Astrocyte (in vitro differentiated cells and primary cell): ENCODE results near the gene PARD6A. TPM values are rescaled to one million over a fixed set of nuclear protein-coding genes. Genes with fewer than 3 reads are reported as not detected.
A peak's percentile ranks its signal among the peaks of the same experiment; 100 is the strongest.

Experiments used
- DNase-seq: peaks from one replicate; pipeline ENCODE4 v3.0.0-alpha.2; 2010; ENCODE audit warnings: low read depth
- FAIRE-seq: peaks from 2 replicates; lab custom pipeline; 2011; peaks lifted over from hg19 to GRCh38; lab: Jason Lieb, UNC
- H2AFZ ChIP-seq: 2 replicates; pipeline ENCODE4 v1.6.0; 2012; ENCODE audit warnings: low read depth, low read length, inconsistent platforms
- H3K27ac ChIP-seq: 2 replicates; pipeline ENCODE4 v1.5.1; 2011; ENCODE audit warnings: low read depth, low read length, inconsistent platforms
- H3K27me3 ChIP-seq: 2 replicates; pipeline ENCODE4 v1.6.0; 2011; ENCODE audit warnings: low read length, inconsistent platforms; ENCODE audit not compliant: insufficient read depth
- H3K36me3 ChIP-seq: 2 replicates; pipeline ENCODE4 v1.5.1; 2011; ENCODE audit warnings: low read length, inconsistent platforms; ENCODE audit not compliant: insufficient read depth
- H3K4me1 ChIP-seq: 2 replicates; pipeline ENCODE4 v1.5.1; 2011; ENCODE audit warnings: low read length, inconsistent platforms; ENCODE audit not compliant: insufficient read depth
- H3K4me2 ChIP-seq: 2 replicates; pipeline ENCODE4 v1.6.0; 2012; ENCODE audit warnings: low read length, inconsistent platforms
- H3K4me3 ChIP-seq: 2 replicates; pipeline ENCODE4 v1.5.1; 2011; ENCODE audit warnings: low read depth, mild to moderate bottlenecking, low read length, inconsistent platforms; ENCODE audit not compliant: insufficient read depth
- H3K79me2 ChIP-seq: 2 replicates; pipeline ENCODE4 v1.6.0; 2012; ENCODE audit warnings: mild to moderate bottlenecking, low read length, inconsistent platforms; ENCODE audit not compliant: insufficient read depth
- H3K9ac ChIP-seq: 2 replicates; pipeline ENCODE4 v1.6.0; 2012; ENCODE audit warnings: mild to moderate bottlenecking, low read length, inconsistent platforms
- H3K9me3 ChIP-seq: 2 replicates; pipeline ENCODE4 v1.5.1; 2012; ENCODE audit warnings: low read depth, mild to moderate bottlenecking, low read length, inconsistent platforms; ENCODE audit not compliant: insufficient read depth
- H4K20me1 ChIP-seq: 2 replicates; pipeline ENCODE4 v1.6.0; 2012; ENCODE audit warnings: low read length, inconsistent platforms; ENCODE audit not compliant: insufficient read depth
- H3K27ac Mint-ChIP-seq: one replicate; pipeline ENCODE4 v1.8.0; 2021; ENCODE audit warnings: mild to moderate bottlenecking, mixed read lengths; ENCODE audit not compliant: unreplicated experiment
- H3K27me3 Mint-ChIP-seq: one replicate; pipeline ENCODE4 v1.8.0; 2021; ENCODE audit warnings: low read depth, mixed read lengths; ENCODE audit not compliant: unreplicated experiment
- H3K36me3 Mint-ChIP-seq: one replicate; pipeline ENCODE4 v1.8.0; 2021; ENCODE audit warnings: low read depth, mixed read lengths; ENCODE audit not compliant: unreplicated experiment
- H3K4me1 Mint-ChIP-seq: one replicate; pipeline ENCODE4 v1.8.0; 2021; ENCODE audit warnings: low read depth, mixed read lengths; ENCODE audit not compliant: unreplicated experiment
- H3K4me3 Mint-ChIP-seq: one replicate; pipeline ENCODE4 v1.8.0; 2021; ENCODE audit warnings: mild to moderate bottlenecking, moderate library complexity, mixed read lengths; ENCODE audit not compliant: unreplicated experiment
- H3K9me3 Mint-ChIP-seq: one replicate; pipeline ENCODE4 v1.8.0; 2021; ENCODE audit warnings: mild to moderate bottlenecking, mixed read lengths; ENCODE audit not compliant: unreplicated experiment
- EZH2 ChIP-seq: IDR thresholded peaks from 2 replicates; pipeline ENCODE4 v1.6.1; 2012; ENCODE audit warnings: mild to moderate bottlenecking, low read length, inconsistent platforms; ENCODE audit not compliant: insufficient read depth
- total RNA-seq: library from RNA; stranded (reverse); gene quantifications from 2 replicates; pipeline ENCODE4 v1.2.1, GENCODE V29; 2021
- TF ChIP-seq, protein P1 (sequence below): IDR thresholded peaks from 2 replicates; pipeline ENCODE4 v1.5.1; 2011; ENCODE audit warnings: low read depth, mild to moderate bottlenecking, inconsistent platforms, low read length, moderate library complexity; ENCODE audit not compliant: insufficient read depth

The PARD6A gene
- total RNA-seq, 1 donor from 2014 or later: 1.4 TPM

DNA sequence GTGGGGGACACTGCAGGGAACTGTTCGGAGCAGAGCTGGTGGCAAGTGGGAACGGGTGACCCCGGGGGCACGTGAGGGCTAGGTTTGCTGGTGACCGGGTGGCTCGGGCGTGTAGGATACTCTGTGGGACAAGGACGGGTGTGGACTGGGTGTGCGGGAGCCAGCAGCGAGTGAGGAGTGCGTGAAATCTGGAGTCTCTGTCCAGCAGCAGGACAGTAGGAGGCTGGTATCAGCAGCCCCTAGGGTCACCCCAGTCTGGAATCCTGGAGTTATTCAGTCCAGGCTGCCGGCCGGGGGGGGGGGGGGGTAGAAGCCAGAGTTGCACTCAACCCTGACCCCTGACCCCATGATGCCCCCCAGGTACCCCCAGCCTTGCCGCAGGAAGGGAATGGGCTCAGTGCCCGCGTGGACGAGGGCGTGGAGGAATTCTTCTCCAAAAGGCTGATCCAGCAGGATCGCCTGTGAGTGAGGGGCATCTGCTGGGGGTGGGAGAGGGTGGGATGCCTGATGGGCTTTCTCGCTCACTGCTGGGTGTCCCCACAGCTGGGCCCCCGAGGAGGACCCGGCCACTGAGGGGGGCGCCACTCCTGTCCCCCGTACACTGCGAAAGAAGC is 6.9 kb upstream of the PARD6A start:
- no peak overlapping the region for H3K27ac ChIP-seq
- no peaks in the 10 kb centered on the region for H3K36me3 ChIP-seq
- Mint-ChIP-seq H3K36me3 (peaks cover 9% of the 10 kb centered on the region), H3K4me1 (peaks cover 1% of the 10 kb centered on the region), H3K27ac (peak overlapping the region; percentile 77), H3K4me3 (peak overlapping the region; percentile 89), H3K27me3 (peaks cover 46% of the 10 kb centered on the region), H3K9me3 (peaks cover 3% of the 10 kb centered on the region)
- H3K27me3 ChIP-seq: peaks cover 29% of the 10 kb centered on the region
- H3K9ac ChIP-seq: peak overlapping the region; percentile 27
- H4K20me1 ChIP-seq: peaks cover 29% of the 10 kb centered on the region
- DNase-seq: no peak
- peak overlapping the region; percentile 60 for H3K4me3 ChIP-seq
- no peak for FAIRE-seq
- no peaks in the 10 kb centered on the region for H3K9me3 ChIP-seq
- H2AFZ ChIP-seq: peak overlapping the region; percentile 34
- H3K4me2 ChIP-seq: peak overlapping the region; percentile 91
- H3K4me1 ChIP-seq: peaks cover 7% of the 10 kb centered on the region
- H3K79me2 ChIP-seq: peaks cover 4% of the 10 kb centered on the region
- TF ChIP-seq EZH2: peak; percentile 50
- TF ChIP-seq, protein P1, sequence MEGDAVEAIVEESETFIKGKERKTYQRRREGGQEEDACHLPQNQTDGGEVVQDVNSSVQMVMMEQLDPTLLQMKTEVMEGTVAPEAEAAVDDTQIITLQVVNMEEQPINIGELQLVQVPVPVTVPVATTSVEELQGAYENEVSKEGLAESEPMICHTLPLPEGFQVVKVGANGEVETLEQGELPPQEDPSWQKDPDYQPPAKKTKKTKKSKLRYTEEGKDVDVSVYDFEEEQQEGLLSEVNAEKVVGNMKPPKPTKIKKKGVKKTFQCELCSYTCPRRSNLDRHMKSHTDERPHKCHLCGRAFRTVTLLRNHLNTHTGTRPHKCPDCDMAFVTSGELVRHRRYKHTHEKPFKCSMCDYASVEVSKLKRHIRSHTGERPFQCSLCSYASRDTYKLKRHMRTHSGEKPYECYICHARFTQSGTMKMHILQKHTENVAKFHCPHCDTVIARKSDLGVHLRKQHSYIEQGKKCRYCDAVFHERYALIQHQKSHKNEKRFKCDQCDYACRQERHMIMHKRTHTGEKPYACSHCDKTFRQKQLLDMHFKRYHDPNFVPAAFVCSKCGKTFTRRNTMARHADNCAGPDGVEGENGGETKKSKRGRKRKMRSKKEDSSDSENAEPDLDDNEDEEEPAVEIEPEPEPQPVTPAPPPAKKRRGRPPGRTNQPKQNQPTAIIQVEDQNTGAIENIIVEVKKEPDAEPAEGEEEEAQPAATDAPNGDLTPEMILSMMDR: no peak

DNA sequence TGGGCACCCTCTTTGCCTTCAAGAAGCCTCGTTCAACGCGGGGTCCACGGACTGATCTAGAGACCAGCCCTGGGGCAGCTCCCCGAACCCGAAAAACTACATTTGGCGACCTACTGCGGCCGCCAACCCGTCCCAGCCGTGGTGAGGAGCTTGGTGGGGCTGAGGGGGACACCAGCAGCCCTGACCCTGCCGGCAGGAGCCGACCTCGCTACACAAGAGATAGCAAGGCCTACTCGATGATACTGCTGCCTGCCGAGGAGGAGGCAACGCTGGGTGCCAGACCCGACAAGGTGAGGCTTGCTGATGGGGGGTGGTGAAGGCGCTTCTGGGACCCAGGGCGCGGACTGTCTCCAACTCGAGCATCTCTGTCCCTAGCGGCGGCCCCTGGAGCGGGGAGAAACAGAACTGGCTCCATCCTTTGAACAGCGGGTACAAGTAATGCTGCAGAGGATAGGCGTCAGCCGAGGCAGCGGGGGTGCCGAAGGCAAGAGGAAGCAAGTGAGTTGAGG is 6.3 kb upstream of the PARD6A start:
- FAIRE-seq: no peak
- peaks cover 9% of the 10 kb centered on the region for H3K79me2 ChIP-seq
- H2AFZ ChIP-seq: no peak overlapping the region
- Mint-ChIP-seq H3K4me3 (peak overlapping the region; percentile 62), H3K27ac (no peak overlapping the region), H3K9me3 (peaks cover 2% of the 10 kb centered on the region), H3K36me3 (peaks cover 9% of the 10 kb centered on the region), H3K4me1 (peaks cover 1% of the 10 kb centered on the region), H3K27me3 (peaks cover 41% of the 10 kb centered on the region)
- H3K4me1 ChIP-seq: peaks cover 12% of the 10 kb centered on the region
- no peak overlapping the region for H3K4me2 ChIP-seq
- no peak overlapping the region for H3K9ac ChIP-seq
- H3K27me3 ChIP-seq: peaks cover 24% of the 10 kb centered on the region
- H3K9me3 ChIP-seq: no peaks in the 10 kb centered on the region
- peaks cover 35% of the 10 kb centered on the region for H4K20me1 ChIP-seq
- H3K36me3 ChIP-seq: peaks cover 2% of the 10 kb centered on the region
- H3K4me3 ChIP-seq: no peak overlapping the region
- DNase-seq: no peak
- H3K27ac ChIP-seq: no peak overlapping the region
- no peak for TF ChIP-seq EZH2
- TF ChIP-seq, protein P1: no peak

DNA sequence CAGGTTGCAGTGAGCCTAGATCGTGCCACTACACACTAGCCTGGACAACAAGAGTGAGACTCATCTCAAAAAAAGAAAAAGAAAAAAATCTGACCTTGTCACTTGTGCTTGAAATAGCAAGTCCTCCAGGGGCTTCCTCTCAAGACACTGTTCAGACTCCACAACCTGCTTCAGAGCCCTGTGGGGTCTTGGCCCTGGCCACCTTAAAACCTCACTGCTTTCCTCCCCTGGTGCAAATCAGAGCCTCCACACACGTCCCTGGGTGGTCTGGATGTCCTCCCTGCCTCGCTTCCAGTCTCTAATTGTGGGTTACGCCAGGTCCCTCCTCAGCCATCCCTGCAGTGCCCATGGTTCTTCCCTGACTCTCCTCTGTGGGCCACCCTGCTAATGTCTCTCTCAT is 5.4 kb upstream of the PARD6A start:
- H2AFZ ChIP-seq: no peak overlapping the region
- H3K79me2 ChIP-seq: peaks cover 14% of the 10 kb centered on the region
- TF ChIP-seq, protein P1: no peak
- TF ChIP-seq EZH2: no peak
- H3K4me2 ChIP-seq: no peak overlapping the region
- FAIRE-seq: no peak
- Mint-ChIP-seq H3K4me1 (peaks cover 1% of the 10 kb centered on the region), H3K4me3 (peak overlapping the region; percentile 24), H3K36me3 (peaks cover 6% of the 10 kb centered on the region), H3K27me3 (peaks cover 32% of the 10 kb centered on the region), H3K27ac (peak overlapping the region; percentile 0), H3K9me3 (peaks cover under 1% of the 10 kb centered on the region)
- H3K9ac ChIP-seq: no peak overlapping the region
- no peak overlapping the region for H3K4me3 ChIP-seq
- peaks cover 2% of the 10 kb centered on the region for H3K36me3 ChIP-seq
- H3K27ac ChIP-seq: no peak overlapping the region
- no peaks in the 10 kb centered on the region for H3K9me3 ChIP-seq
- H3K4me1 ChIP-seq: peaks cover 14% of the 10 kb centered on the region
- no peak for DNase-seq
- H3K27me3 ChIP-seq: peaks cover 16% of the 10 kb centered on the region
- H4K20me1 ChIP-seq: peaks cover 33% of the 10 kb centered on the region
